K562 (cell line): ENCODE results near the gene TTBK1. TPM values are rescaled to one million over a fixed set of nuclear protein-coding genes. Genes with fewer than 3 reads are reported as not detected.
A peak's percentile ranks its signal among the peaks of the same experiment; 100 is the strongest.

Source experiments
- CSDE1 ChIP-seq, 2 experiments: fragments of 450-650 bp; IDR thresholded peaks; 2 replicates each; pipeline ENCODE4 v1.6.1; 2016; ENCODE audit warnings: mild to moderate bottlenecking in 1 of 2
- DACH1 ChIP-seq: fragments of 450-650 bp; IDR thresholded peaks from 2 replicates; pipeline ENCODE4 v1.6.1; 2018; ENCODE audit not compliant: partially characterized antibody
- FOXA1 ChIP-seq: fragments of 450-650 bp; IDR thresholded peaks from 2 replicates; pipeline ENCODE4 v1.6.1; 2016; ENCODE audit warnings: mild to moderate bottlenecking, borderline replicate concordance
- IRF2 ChIP-seq: sonication (generic); formaldehyde crosslinking; IDR thresholded peaks from 2 replicates; pipeline ENCODE4 v1.8.1; 2022; ENCODE audit warnings: mild to moderate bottlenecking, missing genetic modification reagents
- KAT2B ChIP-seq: IDR thresholded peaks from one replicate; pipeline ENCODE4 v1.6.1; 2012; ENCODE audit warnings: low read depth, mild to moderate bottlenecking, control low read depth, inconsistent platforms, low read length, moderate library complexity
- LEF1 ChIP-seq: fragments of 450-650 bp; IDR thresholded peaks from 2 replicates; pipeline ENCODE4 v1.6.1; 2016; ENCODE audit warnings: mild to moderate bottlenecking
- MCM7 ChIP-seq, 2 experiments: fragments of 450-650 bp; IDR thresholded peaks; 2 replicates each; pipeline ENCODE4 v1.6.1; 2016 to 2018
- MIER1 ChIP-seq: fragments of 450-650 bp; IDR thresholded peaks from 2 replicates; pipeline ENCODE4 v1.6.1; 2016; ENCODE audit warnings: antibody characterized with exemption, mild to moderate bottlenecking, low read depth
- NFE2L1 ChIP-seq: fragments of 450-650 bp; IDR thresholded peaks from 2 replicates; pipeline ENCODE4 v1.6.1; 2016; ENCODE audit warnings: missing genetic modification characterization, low read depth, mild to moderate bottlenecking, missing compliant biosample characterization, moderate library complexity, borderline replicate concordance
- PHF20 ChIP-seq: fragments of 450-650 bp; IDR thresholded peaks from 2 replicates; pipeline ENCODE4 v1.6.1; 2018; ENCODE audit not compliant: partially characterized antibody
- PHF8 ChIP-seq: fragments of 200-600 bp; sonication (generic); IDR thresholded peaks from 2 replicates; pipeline ENCODE4 v1.6.1; 2012; ENCODE audit warnings: mixed run types, mild to moderate bottlenecking, inconsistent platforms, low read length, moderate library complexity, borderline replicate concordance
- PML ChIP-seq: IDR thresholded peaks from 2 replicates; pipeline ENCODE4 v1.6.1; 2012; ENCODE audit warnings: low read length, inconsistent platforms
- RBBP5 ChIP-seq: fragments of 200-600 bp; sonication (generic); IDR thresholded peaks from 2 replicates; pipeline ENCODE4 v1.6.1; 2012; ENCODE audit warnings: borderline replicate concordance, mild to moderate bottlenecking, low read length, control low read depth, inconsistent platforms; ENCODE audit not compliant: insufficient read depth, poor library complexity, severe bottlenecking
- RFX1 ChIP-seq: fragments of 450-650 bp; IDR thresholded peaks from 2 replicates; pipeline ENCODE4 v1.6.1; 2016; ENCODE audit warnings: mild to moderate bottlenecking, moderate library complexity
- TCF7L2 ChIP-seq: fragments of 150-350 bp; IDR thresholded peaks from 2 replicates; pipeline ENCODE4 v1.6.1; 2016; ENCODE audit warnings: low read depth, mild to moderate bottlenecking, low read length, moderate library complexity
- ZNF146 ChIP-seq: IDR thresholded peaks from one replicate; pipeline ENCODE4 v1.6.1; 2018; ENCODE audit warnings: missing compliant biosample characterization; ENCODE audit not compliant: unreplicated experiment
- polyA plus RNA-seq, 8 experiments: library from polyadenylated mRNA; depleted of rRNA in 4 of 8; stranded (reverse) in 5 of 8; unstranded in 3 of 8; fragments of >200 nt; fragmentation: Nextera tagmentation in 2 of 8; fragmentation: Illumina TruSeq in 1 of 8; extraction: Ambion mirVana in 2 of 8; extraction: Trizol in 1 of 8; gene quantifications; 2 replicates each; pipeline versions ENCODE4 v1.2.1 to v1.2.3, GENCODE V29; 2011 to 2014; ENCODE audit warnings: inconsistent platforms in 1 of 8, missing spikeins in 1 of 8
- total RNA-seq, 7 experiments: library from RNA; depleted of rRNA in 6 of 7; stranded (reverse); fragments of >200 nt in 6 of 7; fragmentation: Illumina TruSeq in 2 of 7; extraction: Trizol in 2 of 7; gene quantifications; 2 replicates each; pipeline versions ENCODE4 v1.2.1 to v1.2.3, GENCODE V29; 2011 to 2021; ENCODE audit warnings: low replicate concordance in 1 of 7
- TF ChIP-seq, protein P1 (sequence below): fragments of 450-650 bp; conservative IDR thresholded peaks from 2 replicates; pipeline ENCODE4 v1.6.1; 2016; ENCODE audit warnings: missing genetic modification characterization, low read depth, mild to moderate bottlenecking, missing compliant biosample characterization, moderate library complexity
- TF ChIP-seq, protein P2 (sequence below), 2 experiments: fragments of 450-650 bp; IDR thresholded peaks; 2 replicates each; pipeline ENCODE4 v1.6.1; 2016; ENCODE audit warnings: mild to moderate bottlenecking in 2 of 2, borderline replicate concordance in 1 of 2, low read depth in 1 of 2, moderate library complexity in 1 of 2

The TTBK1 gene
- total and polyA plus RNA-seq, 9 of the 15 experiments (the other 6 are each of a cell fraction or from before 2014, with no cell fraction given): not detected

DNA sequence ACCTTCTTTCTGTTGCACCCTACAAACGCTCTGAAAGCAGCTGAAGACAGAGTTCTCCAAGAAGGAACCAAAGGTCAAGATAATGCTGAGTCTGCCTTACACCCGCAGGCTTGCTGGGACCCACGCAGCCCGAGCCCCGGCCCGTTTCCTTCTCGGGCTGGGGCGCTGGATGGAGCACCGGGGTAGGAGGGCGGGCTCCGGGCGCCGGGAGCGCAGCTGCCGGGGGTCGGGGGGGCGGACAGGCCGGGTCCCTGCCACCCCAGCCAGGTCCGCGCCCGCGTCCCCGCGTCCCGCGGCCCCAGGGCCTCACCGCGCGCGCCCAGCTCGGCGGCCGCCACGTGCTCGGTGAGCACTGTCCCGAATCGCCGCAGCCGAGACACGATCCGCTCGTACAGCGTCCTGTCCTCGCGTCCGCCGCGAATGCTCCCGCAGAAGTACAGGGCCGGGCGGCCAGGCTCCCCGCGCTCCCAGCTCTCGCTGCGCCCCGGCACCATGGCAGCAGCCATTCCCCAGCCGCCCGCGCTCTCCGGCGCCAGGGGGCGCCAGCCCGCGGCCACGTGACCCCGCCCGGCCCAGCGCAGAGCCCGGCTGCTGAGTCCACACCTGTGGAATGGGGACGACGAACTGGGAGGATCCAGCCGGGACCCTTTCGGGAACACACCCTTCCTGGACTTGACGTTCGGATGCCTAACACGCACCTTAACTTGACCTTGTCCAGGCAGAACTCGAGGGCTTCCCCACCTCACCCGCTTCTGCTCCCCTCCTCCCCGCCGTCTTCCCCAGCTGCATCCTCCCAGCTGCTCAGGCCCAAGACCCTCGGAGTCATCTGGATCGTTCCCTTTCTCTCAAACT, 14.1 kb upstream of the TTBK1 start, which contains the start of gene DNPH1 (continued):
- TF ChIP-seq TCF7L2: no peak
- no peak for TF ChIP-seq NFE2L1 (tag)
- TF ChIP-seq KAT2B: no peak
- TF ChIP-seq RFX1: no peak
- TF ChIP-seq RBBP5: peak; percentile 95
- TF ChIP-seq MCM7 (IDR thresholded peaks at IDR 0.05): no peak
- TF ChIP-seq, protein P1, sequence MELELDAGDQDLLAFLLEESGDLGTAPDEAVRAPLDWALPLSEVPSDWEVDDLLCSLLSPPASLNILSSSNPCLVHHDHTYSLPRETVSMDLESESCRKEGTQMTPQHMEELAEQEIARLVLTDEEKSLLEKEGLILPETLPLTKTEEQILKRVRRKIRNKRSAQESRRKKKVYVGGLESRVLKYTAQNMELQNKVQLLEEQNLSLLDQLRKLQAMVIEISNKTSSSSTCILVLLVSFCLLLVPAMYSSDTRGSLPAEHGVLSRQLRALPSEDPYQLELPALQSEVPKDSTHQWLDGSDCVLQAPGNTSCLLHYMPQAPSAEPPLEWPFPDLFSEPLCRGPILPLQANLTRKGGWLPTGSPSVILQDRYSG (tag): 0 out of 2 replicates have a peak, but pooled peaks have one; percentile 31
- TF ChIP-seq LEF1: no peak
- no peak for TF ChIP-seq MIER1
- peak; percentile 32; the same call in 1 of the 2 replicates for TF ChIP-seq PML
- no peak for TF ChIP-seq ZNF146 (CRISPR knock-in tag)
- peak; percentile 95 for TF ChIP-seq PHF8
- TF ChIP-seq, protein P2, sequence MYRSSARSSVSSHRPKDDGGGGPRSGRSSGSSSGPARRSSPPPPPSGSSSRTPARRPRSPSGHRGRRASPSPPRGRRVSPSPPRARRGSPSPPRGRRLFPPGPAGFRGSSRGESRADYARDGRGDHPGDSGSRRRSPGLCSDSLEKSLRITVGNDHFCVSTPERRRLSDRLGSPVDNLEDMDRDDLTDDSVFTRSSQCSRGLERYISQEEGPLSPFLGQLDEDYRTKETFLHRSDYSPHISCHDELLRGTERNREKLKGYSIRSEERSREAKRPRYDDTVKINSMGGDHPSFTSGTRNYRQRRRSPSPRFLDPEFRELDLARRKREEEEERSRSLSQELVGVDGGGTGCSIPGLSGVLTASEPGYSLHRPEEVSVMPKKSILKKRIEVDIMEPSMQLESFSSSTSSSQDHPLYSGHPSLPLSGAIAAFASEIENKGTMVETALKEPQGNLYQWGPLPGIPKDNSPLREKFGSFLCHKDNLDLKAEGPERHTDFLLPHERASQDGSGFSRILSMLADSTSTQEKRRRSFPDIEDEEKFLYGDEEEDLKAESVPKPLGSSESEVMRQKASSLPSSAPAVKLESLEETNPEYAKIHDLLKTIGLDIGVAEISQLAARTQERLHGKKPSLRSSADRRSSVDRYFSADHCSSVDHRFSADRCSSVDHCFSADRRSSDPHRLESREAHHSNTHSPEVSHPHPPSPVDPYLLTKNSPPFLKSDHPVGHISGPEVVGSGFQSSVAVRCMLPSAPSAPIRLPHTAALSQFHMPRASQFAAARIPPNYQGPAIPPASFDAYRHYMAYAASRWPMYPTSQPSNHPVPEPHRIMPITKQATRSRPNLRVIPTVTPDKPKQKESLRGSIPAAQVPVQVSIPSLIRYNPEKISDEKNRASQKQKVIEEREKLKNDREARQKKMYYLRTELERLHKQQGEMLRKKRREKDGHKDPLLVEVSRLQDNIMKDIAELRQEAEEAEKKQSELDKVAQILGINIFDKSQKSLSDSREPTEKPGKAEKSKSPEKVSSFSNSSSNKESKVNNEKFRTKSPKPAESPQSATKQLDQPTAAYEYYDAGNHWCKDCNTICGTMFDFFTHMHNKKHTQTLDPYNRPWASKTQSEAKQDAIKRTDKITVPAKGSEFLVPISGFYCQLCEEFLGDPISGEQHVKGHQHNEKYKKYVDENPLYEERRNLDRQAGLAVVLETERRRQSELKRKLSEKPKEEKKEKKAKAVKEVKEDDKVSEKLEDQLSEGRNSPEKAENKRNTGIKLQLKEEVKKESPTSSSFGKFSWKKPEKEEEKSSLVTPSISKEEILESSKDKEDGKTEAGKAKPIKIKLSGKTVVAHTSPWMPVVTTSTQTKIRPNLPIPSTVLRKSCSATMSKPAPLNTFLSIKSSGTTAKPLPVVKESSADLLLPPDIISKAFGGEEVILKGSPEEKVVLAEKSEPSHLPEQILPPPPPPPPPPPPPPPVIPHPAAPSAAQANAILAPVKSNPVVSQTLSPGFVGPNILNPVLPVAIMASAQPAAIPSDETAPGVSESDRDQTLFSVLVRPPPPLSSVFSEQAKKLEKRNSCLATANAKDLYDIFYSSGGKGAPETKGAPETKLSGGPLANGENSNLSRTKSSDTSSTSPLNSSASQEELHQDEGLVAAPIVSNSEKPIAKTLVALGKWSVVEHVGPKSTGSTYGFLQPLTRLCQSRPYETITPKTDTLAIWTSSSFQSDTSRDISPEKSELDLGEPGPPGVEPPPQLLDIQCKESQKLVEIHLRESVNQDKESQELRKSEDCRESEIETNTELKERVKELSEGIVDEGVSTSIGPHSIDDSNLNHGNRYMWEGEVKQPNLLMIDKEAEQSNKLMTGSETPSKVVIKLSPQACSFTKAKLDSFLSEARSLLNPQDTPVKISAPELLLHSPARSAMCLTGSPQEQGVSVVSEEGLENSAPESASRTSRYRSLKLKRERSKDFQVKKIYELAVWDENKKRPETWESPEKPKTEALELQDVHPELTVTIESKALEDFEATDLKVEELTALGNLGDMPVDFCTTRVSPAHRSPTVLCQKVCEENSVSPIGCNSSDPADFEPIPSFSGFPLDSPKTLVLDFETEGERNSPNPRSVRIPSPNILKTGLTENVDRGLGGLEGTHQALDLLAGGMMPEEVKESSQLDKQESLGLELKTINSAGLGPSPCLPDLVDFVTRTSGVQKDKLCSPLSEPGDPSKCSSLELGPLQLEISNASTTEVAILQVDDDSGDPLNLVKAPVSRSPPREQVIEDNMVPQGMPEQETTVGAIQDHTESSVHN (IDR thresholded peaks at IDR 0.05; ENCODE audit: borderline replicate concordance in 1 of 2, low read depth in 1 of 2): no peak
- TF ChIP-seq CSDE1 (IDR thresholded peaks at IDR 0.05): no peak
- TF ChIP-seq IRF2 (CRISPR knock-in tag): peak; percentile 86; the same call in 1 of the 2 replicates
- TF ChIP-seq PHF20: peak; percentile 80
- TF ChIP-seq FOXA1: no peak
- TF ChIP-seq DACH1: no peak
